HEK293 (cell line): ENCODE data around the gene RPS25.

Source experiments
- CTCF ChIA-PET: fragments of 350-600 bp; formaldehyde crosslinking; extraction: SDS; loops from one replicate; lab custom pipeline; 2021; ENCODE audit warnings: antibody characterized with exemption; lab: Yijun Ruan, JAX
- POLR2A ChIA-PET: fragments of 300-600 bp; formaldehyde crosslinking; extraction: SDS; loops from one replicate; lab custom pipeline; 2020; ENCODE audit warnings: antibody characterized with exemption, inconsistent platforms; lab: Yijun Ruan, JAX
- H3K27ac ChIP-seq: fragments of 200-500 bp; sonication (Bioruptor generic); 2 replicates; pipeline ENCODE4 v1.5.1; 2014; ENCODE audit warnings: low read depth, low read length, control low read depth, inconsistent platforms; ENCODE audit errors: extremely low read depth
- H3K36me3 ChIP-seq, 2 experiments: fragments of 200-500 bp in 1 of 2; sonication (Bioruptor generic) in 1 of 2; 1 replicate in 1 of 2; 2 replicates in 1 of 2; pipeline ENCODE4 v1.5.1; 2014 to 2017; ENCODE audit warnings: inconsistent platforms in 2 of 2, low read length in 2 of 2; ENCODE audit not compliant: control insufficient read depth in 2 of 2, insufficient read depth in 1 of 2
- H3K4me1 ChIP-seq: fragments of 200-500 bp; sonication (Bioruptor generic); 2 replicates; pipeline ENCODE4 v1.5.1; 2014; ENCODE audit warnings: mild to moderate bottlenecking, low read length, inconsistent platforms; ENCODE audit not compliant: control insufficient read depth, insufficient read depth
- H3K4me3 ChIP-seq: 2 replicates; pipeline ENCODE4 v1.5.1; 2011; ENCODE audit warnings: low read depth, mild to moderate bottlenecking, control low read depth, low read length, moderate library complexity
- H3K9me3 ChIP-seq: fragments of 200-500 bp; sonication (Bioruptor generic); 2 replicates; pipeline ENCODE4 v1.5.1; 2014; ENCODE audit warnings: low read depth, low read length, inconsistent platforms; ENCODE audit not compliant: control insufficient read depth, insufficient read depth
- BCL11B ChIP-seq: fragments of 450-650 bp; formaldehyde crosslinking; IDR thresholded peaks from 2 replicates; pipeline ENCODE4 v1.5.1; 2016; ENCODE audit warnings: low read depth, missing biosample characterization, missing genetic modification characterization
- EGR2 ChIP-seq: fragments of 450-650 bp; formaldehyde crosslinking; IDR thresholded peaks from 2 replicates; pipeline ENCODE4 v1.5.1; 2016; ENCODE audit warnings: low read depth, missing biosample characterization, missing genetic modification characterization
- FEZF1 ChIP-seq: fragments of 450-650 bp; formaldehyde crosslinking; IDR thresholded peaks from 2 replicates; pipeline ENCODE4 v1.5.1; 2016; ENCODE audit warnings: missing biosample characterization, missing genetic modification characterization
- GFI1B ChIP-seq: fragments of 450-650 bp; formaldehyde crosslinking; IDR thresholded peaks from 2 replicates; pipeline ENCODE4 v1.5.1; 2016; ENCODE audit warnings: missing biosample characterization, missing genetic modification characterization
- KLF9 ChIP-seq: fragments of 450-650 bp; formaldehyde crosslinking; IDR thresholded peaks from 2 replicates; pipeline ENCODE4 v1.5.1; 2016; ENCODE audit warnings: missing biosample characterization, missing genetic modification characterization, low read depth
- MEIS1 ChIP-seq: sonication (generic); formaldehyde crosslinking; IDR thresholded peaks from 2 replicates; pipeline ENCODE4 v1.8.1; 2022; ENCODE audit warnings: missing genetic modification reagents, mild to moderate bottlenecking, borderline replicate concordance
- SETDB1 ChIP-seq: IDR thresholded peaks from one replicate; pipeline ENCODE4 v1.6.1; 2017; ENCODE audit warnings: mild to moderate bottlenecking, low read length, moderate library complexity, mixed read lengths; ENCODE audit not compliant: insufficient read length
- WT1 ChIP-seq: fragments of 450-650 bp; formaldehyde crosslinking; IDR thresholded peaks from 2 replicates; pipeline ENCODE4 v1.5.1; 2016; ENCODE audit warnings: missing biosample characterization, missing genetic modification characterization
- YY2 ChIP-seq: fragments of 450-650 bp; formaldehyde crosslinking; IDR thresholded peaks from 2 replicates; pipeline ENCODE4 v1.5.1; 2016; ENCODE audit warnings: missing biosample characterization, missing genetic modification characterization
- ZBTB17 ChIP-seq: fragments of 450-650 bp; formaldehyde crosslinking; IDR thresholded peaks from 2 replicates; pipeline ENCODE4 v1.5.1; 2016; ENCODE audit warnings: missing biosample characterization, missing genetic modification characterization
- ZFP69B ChIP-seq: fragments of 450-650 bp; formaldehyde crosslinking; IDR thresholded peaks from 2 replicates; pipeline ENCODE4 v1.5.1; 2016; ENCODE audit warnings: missing biosample characterization, missing genetic modification characterization
- ZNF184 ChIP-seq: fragments of 450-650 bp; IDR thresholded peaks from 2 replicates; pipeline ENCODE4 v1.5.1; 2018; ENCODE audit warnings: missing biosample characterization, mild to moderate bottlenecking, missing genetic modification characterization
- ZNF473 ChIP-seq: fragments of 450-650 bp; formaldehyde crosslinking; IDR thresholded peaks from 2 replicates; pipeline ENCODE4 v1.5.1; 2017; ENCODE audit warnings: missing biosample characterization, missing genetic modification characterization
- ZNF529 ChIP-seq: fragments of 450-650 bp; formaldehyde crosslinking; IDR thresholded peaks from 2 replicates; pipeline ENCODE4 v1.5.1; 2017; ENCODE audit warnings: missing genetic modification characterization, missing biosample characterization; ENCODE audit not compliant: insufficient replicate concordance
- ZNF623 ChIP-seq: fragments of 450-650 bp; formaldehyde crosslinking; IDR thresholded peaks from 2 replicates; pipeline ENCODE4 v1.5.1; 2016; ENCODE audit warnings: missing biosample characterization, missing genetic modification characterization
- ZNF660 ChIP-seq: fragments of 450-650 bp; IDR thresholded peaks from 2 replicates; pipeline ENCODE4 v1.5.1; 2018; ENCODE audit warnings: missing biosample characterization, mild to moderate bottlenecking, missing genetic modification characterization
- TF ChIP-seq, protein P1 (sequence below): fragments of 450-650 bp; IDR thresholded peaks from 2 replicates; pipeline ENCODE4 v1.5.1; 2018; ENCODE audit warnings: missing biosample characterization, mild to moderate bottlenecking, missing genetic modification characterization
- TF ChIP-seq, protein P2 (sequence below): fragments of 450-650 bp; formaldehyde crosslinking; IDR thresholded peaks from 2 replicates; pipeline ENCODE4 v1.5.1; 2017; ENCODE audit warnings: missing biosample characterization, missing genetic modification characterization
- TF ChIP-seq, protein P3 (sequence below): fragments of 450-650 bp; formaldehyde crosslinking; IDR thresholded peaks from 2 replicates; pipeline ENCODE4 v1.5.1; 2016; ENCODE audit warnings: missing biosample characterization, missing genetic modification characterization, borderline replicate concordance
- TF ChIP-seq, protein P4 (sequence below): fragments of 450-650 bp; formaldehyde crosslinking; IDR thresholded peaks from 2 replicates; pipeline ENCODE4 v1.5.1; 2016; ENCODE audit warnings: missing biosample characterization, missing genetic modification characterization

RPS25 gene

DNA sequence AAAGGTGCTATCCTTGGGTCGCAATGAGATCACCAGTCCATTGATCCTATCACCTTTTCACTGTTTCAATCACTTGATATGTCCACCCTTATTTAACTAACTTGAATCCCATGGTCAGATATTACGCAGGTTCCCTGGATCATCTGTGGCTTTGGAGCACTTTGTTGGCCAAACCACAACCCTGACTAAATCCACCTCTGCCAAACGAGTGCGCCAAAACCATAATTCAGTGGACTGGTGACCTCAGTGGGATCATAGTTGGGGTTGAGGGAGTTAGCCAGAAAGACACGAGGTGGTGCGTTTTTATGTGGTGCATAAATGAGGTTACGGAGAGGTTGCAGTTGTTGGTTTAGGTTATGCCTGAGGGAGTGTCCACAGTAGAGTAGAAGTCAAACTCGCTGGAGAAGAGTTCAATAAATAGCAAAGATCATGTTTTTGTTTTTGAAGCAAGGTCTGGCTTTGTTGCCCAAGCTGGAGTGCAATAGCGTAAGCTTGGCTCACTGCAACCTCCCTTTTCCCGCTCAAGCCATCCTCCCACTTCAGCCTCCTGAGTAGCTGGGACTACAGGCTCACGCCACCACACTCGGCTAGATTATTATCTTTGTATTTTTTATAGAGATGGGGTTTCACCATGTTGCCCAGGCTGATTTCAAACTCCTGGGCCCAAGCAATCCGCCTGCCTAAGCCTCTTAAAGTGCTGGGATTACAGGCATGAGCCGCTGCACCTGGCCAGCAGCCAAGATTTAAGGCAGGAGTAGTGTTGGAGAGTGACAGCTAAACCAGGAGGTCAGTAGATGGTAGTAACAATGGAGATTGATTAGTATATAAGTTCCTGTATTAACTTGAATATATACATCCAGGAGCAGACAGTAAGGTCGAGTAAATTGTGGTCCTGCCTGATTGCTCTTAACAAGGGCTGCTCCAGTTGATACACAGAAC is 42.1 kb downstream of the RPS25 start:
- ChIA-PET CTCF (interaction anchor here (0.6 kb wide), 2 partner anchors 37 to 49 kb away, joined by 3 read pairs; no protein-coding TSS in a partner anchor), POLR2A (no interaction called here)
- no peaks in the 10 kb centered on the region for H3K4me1 ChIP-seq
- TF ChIP-seq WT1 = 0 out of 2 replicates have a peak, but pooled peaks have one; percentile 19
- no peak for TF ChIP-seq BCL11B (tag by site-specific recombination)
- TF ChIP-seq EGR2 (tag by site-specific recombination) = no peak
- 0 out of 2 replicates have a peak, but pooled peaks have one; percentile 30 for TF ChIP-seq GFI1B
- peak; percentile 29 for TF ChIP-seq SETDB1
- TF ChIP-seq, protein P1, sequence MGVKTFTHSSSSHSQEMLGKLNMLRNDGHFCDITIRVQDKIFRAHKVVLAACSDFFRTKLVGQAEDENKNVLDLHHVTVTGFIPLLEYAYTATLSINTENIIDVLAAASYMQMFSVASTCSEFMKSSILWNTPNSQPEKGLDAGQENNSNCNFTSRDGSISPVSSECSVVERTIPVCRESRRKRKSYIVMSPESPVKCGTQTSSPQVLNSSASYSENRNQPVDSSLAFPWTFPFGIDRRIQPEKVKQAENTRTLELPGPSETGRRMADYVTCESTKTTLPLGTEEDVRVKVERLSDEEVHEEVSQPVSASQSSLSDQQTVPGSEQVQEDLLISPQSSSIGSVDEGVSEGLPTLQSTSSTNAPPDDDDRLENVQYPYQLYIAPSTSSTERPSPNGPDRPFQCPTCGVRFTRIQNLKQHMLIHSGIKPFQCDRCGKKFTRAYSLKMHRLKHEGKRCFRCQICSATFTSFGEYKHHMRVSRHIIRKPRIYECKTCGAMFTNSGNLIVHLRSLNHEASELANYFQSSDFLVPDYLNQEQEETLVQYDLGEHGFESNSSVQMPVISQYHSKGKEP (tag by site-specific recombination) = peak; percentile 12; the same call in 1 of the 2 replicates
- 0 out of 2 replicates have a peak, but pooled peaks have one; percentile 22 for TF ChIP-seq ZBTB17 (tag by site-specific recombination)
- no peak overlapping the region for H3K27ac ChIP-seq
- H3K4me3 ChIP-seq = no peak overlapping the region
- H3K9me3 ChIP-seq = no peaks in the 10 kb centered on the region
- H3K36me3 ChIP-seq = no peaks in the 10 kb centered on the region

DNA sequence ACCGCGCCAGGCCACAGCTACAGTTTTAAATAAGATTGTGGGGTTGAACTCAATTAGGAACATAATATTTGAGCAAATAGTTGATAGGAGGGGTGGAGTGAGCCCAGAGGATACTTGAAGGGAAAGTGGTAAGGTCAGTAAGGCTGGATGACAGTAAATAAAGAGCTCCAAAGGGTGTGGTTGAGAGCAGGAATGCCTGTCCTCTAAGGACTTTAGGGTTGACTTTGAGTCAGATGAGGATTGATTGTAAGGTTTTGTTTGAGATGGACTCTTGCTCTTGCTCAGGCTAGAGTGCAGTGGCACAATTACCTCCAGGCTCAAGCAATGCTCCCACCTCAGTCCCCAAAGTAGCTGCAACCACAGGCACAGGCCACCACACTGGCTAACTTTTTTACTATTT is 44.2 kb downstream of the RPS25 start:
- CTCF ChIA-PET = interaction anchor here (0.8 kb wide), 1 partner anchor 17 kb away, joined by 3 read pairs; no protein-coding TSS in a partner anchor
- H3K4me3 ChIP-seq = no peak overlapping the region
- POLR2A ChIA-PET = no interaction called here
- no peak overlapping the region for H3K27ac ChIP-seq
- H3K9me3 ChIP-seq = no peaks in the 10 kb centered on the region
- no peaks in the 10 kb centered on the region for H3K4me1 ChIP-seq
- no peaks in the 10 kb centered on the region for H3K36me3 ChIP-seq
- TF ChIP-seq KLF9 (tag by site-specific recombination) (no peak), ZFP69B (no peak), ZNF473 (no peak), YY2 (tag by site-specific recombination) (no peak), FEZF1 (tag by site-specific recombination) (no peak), ZNF623 (tag by site-specific recombination) (no peak), MEIS1 (CRISPR knock-in tag) (no peak), ZNF184 (tag by site-specific recombination) (no peak), ZNF660 (tag by site-specific recombination) (no peak), ZNF529 (tag by site-specific recombination) (no peak)
- TF ChIP-seq, protein P2, sequence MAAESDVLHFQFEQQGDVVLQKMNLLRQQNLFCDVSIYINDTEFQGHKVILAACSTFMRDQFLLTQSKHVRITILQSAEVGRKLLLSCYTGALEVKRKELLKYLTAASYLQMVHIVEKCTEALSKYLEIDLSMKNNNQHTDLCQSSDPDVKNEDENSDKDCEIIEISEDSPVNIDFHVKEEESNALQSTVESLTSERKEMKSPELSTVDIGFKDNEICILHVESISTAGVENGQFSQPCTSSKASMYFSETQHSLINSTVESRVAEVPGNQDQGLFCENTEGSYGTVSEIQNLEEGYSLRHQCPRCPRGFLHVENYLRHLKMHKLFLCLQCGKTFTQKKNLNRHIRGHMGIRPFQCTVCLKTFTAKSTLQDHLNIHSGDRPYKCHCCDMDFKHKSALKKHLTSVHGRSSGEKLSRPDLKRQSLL = no peak
- TF ChIP-seq, protein P3, sequence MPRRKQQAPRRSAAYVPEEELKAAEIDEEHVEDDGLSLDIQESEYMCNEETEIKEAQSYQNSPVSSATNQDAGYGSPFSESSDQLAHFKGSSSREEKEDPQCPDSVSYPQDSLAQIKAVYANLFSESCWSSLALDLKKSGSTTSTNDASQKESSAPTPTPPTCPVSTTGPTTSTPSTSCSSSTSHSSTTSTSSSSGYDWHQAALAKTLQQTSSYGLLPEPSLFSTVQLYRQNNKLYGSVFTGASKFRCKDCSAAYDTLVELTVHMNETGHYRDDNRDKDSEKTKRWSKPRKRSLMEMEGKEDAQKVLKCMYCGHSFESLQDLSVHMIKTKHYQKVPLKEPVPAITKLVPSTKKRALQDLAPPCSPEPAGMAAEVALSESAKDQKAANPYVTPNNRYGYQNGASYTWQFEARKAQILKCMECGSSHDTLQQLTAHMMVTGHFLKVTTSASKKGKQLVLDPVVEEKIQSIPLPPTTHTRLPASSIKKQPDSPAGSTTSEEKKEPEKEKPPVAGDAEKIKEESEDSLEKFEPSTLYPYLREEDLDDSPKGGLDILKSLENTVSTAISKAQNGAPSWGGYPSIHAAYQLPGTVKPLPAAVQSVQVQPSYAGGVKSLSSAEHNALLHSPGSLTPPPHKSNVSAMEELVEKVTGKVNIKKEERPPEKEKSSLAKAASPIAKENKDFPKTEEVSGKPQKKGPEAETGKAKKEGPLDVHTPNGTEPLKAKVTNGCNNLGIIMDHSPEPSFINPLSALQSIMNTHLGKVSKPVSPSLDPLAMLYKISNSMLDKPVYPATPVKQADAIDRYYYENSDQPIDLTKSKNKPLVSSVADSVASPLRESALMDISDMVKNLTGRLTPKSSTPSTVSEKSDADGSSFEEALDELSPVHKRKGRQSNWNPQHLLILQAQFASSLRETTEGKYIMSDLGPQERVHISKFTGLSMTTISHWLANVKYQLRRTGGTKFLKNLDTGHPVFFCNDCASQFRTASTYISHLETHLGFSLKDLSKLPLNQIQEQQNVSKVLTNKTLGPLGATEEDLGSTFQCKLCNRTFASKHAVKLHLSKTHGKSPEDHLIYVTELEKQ (tag by site-specific recombination) = no peak
- TF ChIP-seq, protein P4, sequence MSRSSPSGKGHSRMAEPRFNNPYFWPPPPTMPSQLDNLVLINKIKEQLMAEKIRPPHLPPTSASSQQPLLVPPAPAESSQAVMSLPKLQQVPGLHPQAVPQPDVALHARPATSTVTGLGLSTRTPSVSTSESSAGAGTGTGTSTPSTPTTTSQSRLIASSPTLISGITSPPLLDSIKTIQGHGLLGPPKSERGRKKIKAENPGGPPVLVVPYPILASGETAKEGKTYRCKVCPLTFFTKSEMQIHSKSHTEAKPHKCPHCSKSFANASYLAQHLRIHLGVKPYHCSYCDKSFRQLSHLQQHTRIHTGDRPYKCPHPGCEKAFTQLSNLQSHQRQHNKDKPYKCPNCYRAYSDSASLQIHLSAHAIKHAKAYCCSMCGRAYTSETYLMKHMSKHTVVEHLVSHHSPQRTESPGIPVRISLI (tag by site-specific recombination) = no peak
- TF ChIP-seq, all 188 proteins: peak for 0
